Neural crest cell (in vitro differentiated cells): Measurements from ENCODE around the gene C20orf141. TPM values are rescaled to one million over a fixed set of nuclear protein-coding genes. Genes with fewer than 3 reads are reported as not detected.

ENCODE experiments used
- DNase-seq: peaks from one replicate; pipeline ENCODE4 v3.0.0; 2021; ENCODE audit warnings: low read depth, mixed read lengths, low spot score
- H3K27ac Mint-ChIP-seq: one replicate; pipeline ENCODE4 v1.8.0; 2021; ENCODE audit warnings: mild to moderate bottlenecking, mixed read lengths; ENCODE audit not compliant: unreplicated experiment
- H3K27me3 Mint-ChIP-seq: 2 replicates; pipeline ENCODE4 v1.8.0; 2021; ENCODE audit warnings: low read depth, mild to moderate bottlenecking, mixed read lengths
- H3K36me3 Mint-ChIP-seq: 2 replicates; pipeline ENCODE4 v1.8.0; 2021; ENCODE audit warnings: low read depth, mild to moderate bottlenecking, mixed read lengths
- H3K4me1 Mint-ChIP-seq: 2 replicates; pipeline ENCODE4 v1.8.0; 2021; ENCODE audit warnings: mixed read lengths
- H3K4me3 Mint-ChIP-seq: one replicate; pipeline ENCODE4 v1.8.0; 2021; ENCODE audit warnings: mild to moderate bottlenecking, mixed read lengths
- H3K9me3 Mint-ChIP-seq: 2 replicates; pipeline ENCODE4 v1.8.0; 2021; ENCODE audit warnings: mixed read lengths
- CTCF ChIP-seq: fragments of 200-600 bp; sonication (generic); conservative IDR thresholded peaks from 2 replicates; pipeline ENCODE4 v1.5.0; 2021; ENCODE audit warnings: antibody characterized with exemption, mild to moderate bottlenecking
- total RNA-seq: library from RNA; stranded (reverse); gene quantifications from 2 replicates; pipeline ENCODE4 v1.2.1, GENCODE V29; 2021

C20orf141 gene
- total RNA-seq, 1 donor from 2014 or later: not detected

GRCh38 chr20:2801286-2801728 is 13.5 kb upstream of the C20orf141 start:
- H3K36me3 Mint-ChIP-seq: peaks cover 5% of the 10 kb centered on the region
- H3K9me3 Mint-ChIP-seq: no peaks in the 10 kb centered on the region
- no peak for DNase-seq
- H3K27ac Mint-ChIP-seq: peak overlapping the region; percentile 84
- peak overlapping the region; percentile 96 for H3K4me3 Mint-ChIP-seq
- no peak for TF ChIP-seq CTCF
- peaks cover 35% of the 10 kb centered on the region for H3K4me1 Mint-ChIP-seq
- peaks cover 11% of the 10 kb centered on the region for H3K27me3 Mint-ChIP-seq

GRCh38 chr20:2804041-2804828 is 10.6 kb upstream of the C20orf141 start:
- Mint-ChIP-seq H3K27ac (peak overlapping the region; percentile 16), H3K4me1 (peaks cover 35% of the 10 kb centered on the region), H3K27me3 (peaks cover 16% of the 10 kb centered on the region), H3K36me3 (peaks cover 3% of the 10 kb centered on the region), H3K4me3 (no peak overlapping the region), H3K9me3 (peaks cover 5% of the 10 kb centered on the region)
- DNase-seq: no peak
- no peak for TF ChIP-seq CTCF

DNA sequence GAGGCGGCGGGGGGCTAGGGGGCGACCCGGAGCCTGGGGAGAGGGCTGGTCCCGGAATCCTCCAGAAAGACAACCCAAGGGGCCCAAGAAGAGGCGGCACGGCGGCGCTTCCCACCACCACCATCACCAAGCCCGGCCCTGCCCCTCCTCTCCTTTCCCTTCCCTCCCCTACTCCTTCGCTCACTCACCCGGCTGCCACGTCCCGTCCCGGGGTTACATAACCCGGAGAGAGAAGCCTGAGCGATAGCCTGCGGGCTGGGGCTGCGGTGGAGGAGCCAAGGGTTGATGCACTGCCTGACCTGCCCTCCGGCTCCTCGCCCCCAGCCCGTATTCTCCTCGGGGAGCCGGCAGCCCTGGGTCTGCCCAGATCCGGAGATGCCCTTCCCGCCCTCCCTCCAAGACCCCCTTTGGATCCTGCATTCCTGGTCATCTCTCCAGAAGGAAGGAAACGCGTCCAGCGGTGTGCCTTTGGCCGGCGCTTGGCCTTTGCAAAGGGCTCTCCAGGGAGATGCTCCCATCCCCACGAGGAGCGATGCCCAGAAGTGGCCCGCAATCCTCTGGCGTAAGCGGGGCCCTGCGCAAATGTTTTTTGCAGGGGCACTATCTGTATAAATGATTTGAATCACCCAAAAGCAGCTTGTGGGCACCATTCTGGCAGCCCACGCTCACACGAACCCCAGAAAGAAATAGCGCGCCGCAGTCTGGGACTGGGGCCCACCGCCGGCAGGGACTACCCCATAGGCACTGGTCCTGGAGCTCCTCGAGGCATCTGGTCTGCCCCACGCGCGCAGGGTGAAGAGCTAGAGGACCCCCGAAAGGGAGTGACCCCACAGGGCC is 9.7 kb upstream of the C20orf141 start:
- Mint-ChIP-seq H3K4me1 (peaks cover 27% of the 10 kb centered on the region), H3K9me3 (peaks cover 5% of the 10 kb centered on the region), H3K4me3 (no peak overlapping the region), H3K27me3 (peaks cover 16% of the 10 kb centered on the region), H3K27ac (no peak overlapping the region), H3K36me3 (peaks cover 3% of the 10 kb centered on the region)
- DNase-seq: no peak
- TF ChIP-seq CTCF: no peak

- H3K36me3 Mint-ChIP-seq: peaks cover 3% of the 10 kb centered on the region
- TF ChIP-seq CTCF: no peak
- H3K27me3 Mint-ChIP-seq: peaks cover 16% of the 10 kb centered on the region
- peaks cover 23% of the 10 kb centered on the region for H3K4me1 Mint-ChIP-seq
- DNase-seq: no peak
- H3K9me3 Mint-ChIP-seq: peaks cover 5% of the 10 kb centered on the region
- H3K4me3 Mint-ChIP-seq: peak overlapping the region; percentile 18
- H3K27ac Mint-ChIP-seq: no peak overlapping the region
Observed at GRCh38 chr20:2805689-2806350, 9.0 kb upstream of the C20orf141 start.

- Mint-ChIP-seq H3K27me3 (peaks cover 20% of the 10 kb centered on the region), H3K4me1 (peaks cover 18% of the 10 kb centered on the region), H3K9me3 (peaks cover 8% of the 10 kb centered on the region), H3K27ac (no peak overlapping the region), H3K4me3 (peak overlapping the region; percentile 18), H3K36me3 (peaks cover 3% of the 10 kb centered on the region)
- no peak for TF ChIP-seq CTCF
- DNase-seq: no peak
Observed at GRCh38 chr20:2806351-2806701, 8.5 kb upstream of the C20orf141 start.
